Activated CD4-positive, alpha-beta T cell treated with anti-CD3 and anti-CD28 coated beads for 1 hour (primary cell): Measurements from ENCODE around the gene LEPROT.

Experiments used
- DNase-seq: peaks from one replicate; pipeline ENCODE4 v3.0.0-alpha.2; 2020

The LEPROT gene

DNA sequence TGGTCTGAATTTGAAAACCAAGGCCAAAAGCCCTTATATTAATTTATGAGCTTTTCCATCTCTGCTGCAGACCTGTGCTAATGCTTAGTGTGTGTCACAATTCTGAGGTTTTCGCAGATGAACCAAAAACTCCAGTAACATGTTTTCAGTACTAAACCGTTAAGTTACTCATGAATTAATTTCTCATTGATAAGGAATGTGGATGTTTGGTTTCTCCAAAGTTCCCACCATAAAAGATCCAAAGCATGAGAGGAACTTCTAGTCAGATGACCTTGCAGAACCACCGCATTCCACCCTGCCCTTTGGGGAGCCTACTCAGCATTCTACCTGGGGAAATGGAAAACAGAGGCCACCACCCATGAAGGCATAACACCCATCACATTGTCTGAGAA lies 7.5 kb upstream of the LEPROT start:
- no peak for DNase-seq

DNA sequence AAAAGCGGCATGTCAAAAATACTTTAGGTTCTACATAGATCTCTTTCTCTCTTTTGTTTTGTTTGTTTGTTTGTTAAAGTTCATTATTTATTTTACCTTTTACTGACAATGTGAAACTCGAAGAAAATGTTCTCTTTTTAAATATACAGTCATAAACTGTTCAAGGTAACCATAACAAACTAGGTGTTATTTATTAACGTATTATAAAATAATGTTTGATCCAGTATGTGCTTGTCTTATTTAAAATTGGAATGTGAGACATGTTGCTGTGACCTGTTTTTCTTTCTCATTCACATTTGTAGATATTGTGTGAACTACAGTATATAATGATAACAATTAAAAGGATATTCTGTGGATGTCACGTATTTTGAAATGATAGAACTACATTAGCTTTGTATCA lies 5.9 kb upstream of the LEPROT start:
- DNase-seq: no peak

DNA sequence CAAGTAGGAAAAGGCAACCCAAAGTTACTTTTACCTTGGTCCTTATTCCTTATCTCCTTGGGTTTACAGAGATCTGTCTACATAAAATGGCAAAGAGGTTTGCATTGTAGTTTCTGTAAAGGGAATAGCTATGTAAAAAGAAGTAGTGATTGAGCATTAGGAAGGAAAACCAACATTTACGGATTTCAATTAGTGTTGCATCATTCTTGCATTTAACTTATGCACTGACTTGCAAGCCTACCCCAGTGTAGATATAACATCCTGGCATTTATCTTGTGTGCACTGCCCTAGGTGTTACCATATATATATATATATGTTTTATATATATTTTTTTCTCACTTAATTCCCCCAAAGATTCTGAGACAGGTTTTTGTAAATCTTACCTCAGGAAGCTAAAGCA lies 3.7 kb upstream of the LEPROT start:
- no peak for DNase-seq

DNA sequence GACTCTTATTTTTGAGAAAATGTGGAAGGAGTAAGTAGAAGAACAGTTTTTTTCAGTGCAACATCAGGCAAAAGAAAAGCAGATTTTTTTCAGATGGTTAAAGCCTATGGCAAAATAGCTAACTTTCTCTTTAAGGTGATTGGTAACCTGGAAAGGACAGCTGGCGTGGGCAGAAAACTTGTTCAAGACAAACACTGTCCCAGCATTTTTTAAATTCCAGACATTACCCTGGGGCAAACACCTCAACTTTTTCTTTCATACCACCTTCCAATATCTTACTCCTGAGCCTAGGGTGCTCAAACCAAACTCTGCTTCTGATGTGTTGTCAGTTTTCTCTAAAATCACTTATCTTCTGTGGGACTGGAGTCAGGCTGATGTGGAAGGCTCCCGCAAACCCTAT lies 2.7 kb upstream of the LEPROT start:
- DNase-seq: no peak

DNA sequence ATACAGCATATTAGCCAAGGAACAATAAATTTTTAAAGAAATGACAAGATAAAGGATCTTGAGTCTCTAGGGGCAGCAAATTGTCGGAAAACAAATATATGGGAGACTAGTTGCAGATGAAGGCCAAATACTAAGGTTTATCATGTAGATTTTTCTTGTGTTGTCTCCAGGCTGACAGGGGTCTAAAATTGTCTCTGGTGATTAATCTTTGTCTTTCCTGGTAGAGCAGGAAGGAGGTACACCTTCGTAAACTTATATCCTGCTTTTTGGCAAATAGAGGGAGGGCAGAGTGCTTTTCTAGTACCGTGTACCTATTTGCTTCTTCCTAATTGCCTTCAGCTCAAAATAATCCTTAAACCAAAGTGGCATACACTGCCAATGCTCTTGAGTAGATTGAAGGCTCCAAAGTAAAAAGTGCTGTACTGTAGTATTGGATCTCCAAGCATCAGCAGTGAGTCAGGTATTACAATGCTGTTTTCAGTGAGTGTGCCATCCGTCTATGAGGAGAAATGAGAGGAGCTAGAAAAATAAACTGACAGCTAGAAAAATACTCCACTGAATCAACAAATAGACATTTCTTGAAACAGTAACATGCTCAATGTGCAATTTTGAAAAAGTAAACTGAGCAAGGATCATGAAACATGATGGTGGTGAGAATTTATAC lies 1.8 kb upstream of the LEPROT start:
- DNase-seq: no peak

DNA sequence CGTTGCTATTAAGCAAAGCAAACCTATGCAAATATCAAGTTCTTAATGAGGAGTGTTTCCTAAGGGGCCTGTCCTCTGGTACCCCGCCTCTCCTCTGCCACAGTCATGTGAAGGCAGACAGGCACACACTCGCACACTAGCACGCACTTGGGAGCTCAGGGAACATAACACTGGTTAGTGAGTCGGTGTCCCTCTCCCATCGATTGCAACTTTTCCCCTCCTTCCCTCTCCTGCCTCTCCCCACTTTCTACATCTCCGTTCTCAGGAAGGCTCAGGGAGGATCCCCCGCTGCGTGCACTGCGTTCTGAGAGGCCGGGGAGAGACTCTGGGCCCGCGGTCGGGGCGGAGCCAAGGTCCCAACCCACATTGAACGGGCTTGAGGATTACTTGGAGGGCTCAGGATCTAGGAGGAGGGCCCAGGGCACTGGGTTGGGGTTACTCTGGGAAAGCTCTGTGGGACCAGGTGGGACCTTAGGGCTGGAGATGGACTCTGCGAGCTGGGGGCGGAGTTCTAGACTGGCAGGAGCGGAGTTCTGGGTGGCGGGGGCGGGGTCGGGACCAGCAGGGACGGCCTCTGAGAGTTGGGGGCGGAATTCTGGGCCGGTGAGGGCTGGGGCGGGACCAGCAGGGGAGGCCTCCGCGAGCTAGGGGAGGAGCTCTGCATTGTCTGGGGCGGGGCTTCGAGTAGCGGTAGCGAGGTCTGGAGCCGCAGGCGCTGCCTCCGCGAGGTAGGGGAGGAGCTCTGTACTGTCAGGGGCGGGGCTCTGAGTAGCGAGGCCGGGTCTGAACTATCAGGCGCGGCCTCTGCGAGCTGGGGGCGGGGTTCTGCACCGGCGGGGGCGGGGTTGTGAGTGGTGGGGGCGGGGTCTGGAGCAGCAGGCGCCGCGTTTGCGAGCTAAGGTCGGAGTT lies 533 bp upstream of the LEPROT start:
- peak; percentile 97 for DNase-seq

DNA sequence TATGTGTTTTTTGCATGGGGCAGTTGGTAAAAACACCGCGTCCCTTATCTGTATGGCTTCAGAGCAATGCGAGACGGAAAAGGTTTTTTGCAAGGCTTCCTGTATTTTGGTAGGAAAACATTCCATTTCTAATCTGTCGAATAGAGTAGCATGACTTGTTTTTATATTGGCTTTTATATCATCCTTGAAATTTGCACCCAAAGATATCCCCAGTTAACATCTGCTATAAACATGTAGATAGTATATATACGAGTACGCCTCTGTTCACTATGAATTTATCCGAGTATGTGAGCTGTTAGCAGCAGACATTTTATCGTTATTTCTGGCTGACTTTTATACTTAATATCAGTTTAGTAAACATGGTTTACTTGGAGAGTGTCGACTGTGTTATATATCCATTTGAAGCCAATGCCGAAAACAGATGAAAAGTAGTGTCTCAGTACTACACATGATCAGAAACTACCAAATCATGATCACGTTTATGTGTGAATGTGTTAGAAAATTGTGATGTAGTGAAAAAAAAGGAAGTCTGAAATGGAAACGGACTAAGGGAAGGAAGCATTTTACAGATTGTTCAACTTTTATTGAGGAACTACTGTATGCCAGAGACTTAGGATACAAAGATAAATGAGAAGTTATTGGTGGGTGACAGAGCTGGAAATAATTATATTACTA lies 1.0 kb downstream of the LEPROT start:
- DNase-seq: no peak

DNA sequence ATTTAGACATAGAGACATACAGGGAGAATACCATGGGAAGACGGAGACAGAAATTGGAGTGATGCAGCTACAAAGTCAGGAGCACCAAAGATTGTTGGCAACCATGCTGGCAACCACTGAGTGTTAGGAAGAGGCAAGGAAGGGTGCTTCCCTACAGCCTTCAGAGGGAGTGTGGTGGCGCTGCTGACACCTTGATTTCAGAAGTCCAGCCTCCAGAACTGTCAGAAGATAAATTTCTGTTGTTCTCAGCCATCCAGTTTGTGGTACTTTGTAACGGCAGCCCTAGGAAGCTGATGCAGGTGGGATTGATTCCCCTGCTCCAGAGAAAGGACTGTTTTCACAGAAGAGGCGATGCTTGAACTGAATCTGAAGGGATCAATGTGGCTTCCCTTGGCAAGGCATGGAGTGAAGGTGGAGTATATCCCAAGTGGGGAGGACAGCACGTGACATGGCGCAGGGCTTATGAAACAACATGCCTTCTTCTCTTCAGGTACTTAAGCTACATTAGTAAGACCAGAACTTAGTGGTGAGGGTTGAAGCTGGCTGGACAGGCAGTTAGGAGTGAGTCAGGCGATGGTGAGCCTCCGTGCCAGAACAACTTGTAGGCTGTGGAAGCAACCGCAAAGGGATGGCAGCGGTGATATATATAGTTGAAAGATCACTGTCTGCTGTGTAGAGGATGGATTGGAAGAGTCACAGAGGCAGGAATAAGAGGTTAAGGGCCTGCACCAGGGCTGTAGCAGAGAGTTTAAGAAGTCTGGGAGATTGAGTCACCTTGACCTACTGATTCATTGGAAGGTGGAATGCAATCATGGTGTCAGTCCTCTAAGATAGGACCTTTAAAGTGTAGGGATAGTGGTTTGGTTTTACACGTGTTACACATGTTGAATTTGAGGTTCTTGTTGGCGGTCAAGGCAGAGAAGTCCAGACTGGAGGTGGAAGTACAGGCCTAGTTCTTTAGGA lies 2.1 kb downstream of the LEPROT start:
- no peak for DNase-seq

DNA sequence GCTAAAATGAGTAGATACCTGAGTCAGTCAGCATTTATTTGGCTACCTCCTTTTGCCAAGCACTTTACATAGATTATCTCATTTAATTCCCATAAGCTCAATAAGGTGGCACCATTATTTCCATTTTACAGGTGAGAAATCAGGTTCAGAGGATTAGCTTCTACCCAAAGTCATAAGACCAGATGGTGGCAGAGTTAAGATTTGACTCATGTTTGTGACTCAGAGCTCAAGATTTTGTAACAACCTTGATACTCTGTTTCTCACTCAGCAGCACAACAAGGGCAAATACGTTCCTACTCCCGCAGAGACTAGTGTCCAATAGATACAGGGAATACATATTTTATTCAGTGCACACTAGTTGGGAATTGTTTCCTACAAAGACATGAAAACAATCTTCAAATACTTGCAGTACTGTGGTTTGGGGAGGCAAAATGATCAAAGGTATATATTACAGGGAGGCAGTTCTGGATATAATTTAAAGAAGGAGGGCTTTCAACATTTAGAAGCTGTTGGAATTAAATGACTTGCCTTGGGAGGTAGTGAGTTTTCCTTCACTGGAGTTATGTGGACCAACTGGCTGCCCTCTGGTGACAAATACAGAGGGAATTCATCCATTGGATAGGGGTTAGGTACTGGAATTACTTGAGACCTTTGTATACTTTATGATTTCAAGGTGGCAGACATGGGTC lies 3.6 kb downstream of the LEPROT start:
- DNase-seq: no peak

DNA sequence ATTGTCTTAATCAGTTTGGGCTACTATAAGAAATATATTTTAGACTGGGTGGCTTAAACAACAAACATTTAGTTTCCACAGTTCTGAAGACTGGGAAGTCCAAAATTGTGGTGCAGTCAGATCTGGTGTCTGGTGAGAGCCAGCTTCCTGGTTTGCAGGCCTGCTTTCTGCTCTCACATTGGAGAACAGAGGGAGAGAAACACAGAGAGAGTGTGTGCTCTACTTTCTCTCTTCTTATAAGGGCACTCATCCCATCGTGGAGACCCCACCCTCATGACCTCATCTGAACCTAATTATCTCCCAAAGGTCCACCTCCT lies 4.1 kb downstream of the LEPROT start:
- no peak for DNase-seq

DNA sequence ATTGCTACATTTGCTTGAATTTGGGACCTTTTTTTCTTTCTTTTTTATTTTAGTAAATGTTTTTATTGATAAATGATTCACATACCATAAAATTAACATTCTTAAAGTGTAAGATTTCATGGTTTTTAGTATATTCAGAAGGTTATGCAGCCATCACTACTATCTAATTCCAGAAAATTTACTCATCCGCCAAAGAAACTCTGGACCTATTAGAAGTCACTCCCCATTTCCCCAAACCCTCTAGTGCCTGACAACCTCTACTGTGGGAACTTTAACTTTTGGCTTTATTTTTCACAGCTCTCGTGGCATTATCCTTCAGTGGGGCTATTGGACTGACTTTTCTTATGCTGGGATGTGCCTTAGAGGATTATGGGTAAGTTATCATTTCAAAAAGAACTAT lies 4.5 kb downstream of the LEPROT start:
- DNase-seq: no peak

DNA sequence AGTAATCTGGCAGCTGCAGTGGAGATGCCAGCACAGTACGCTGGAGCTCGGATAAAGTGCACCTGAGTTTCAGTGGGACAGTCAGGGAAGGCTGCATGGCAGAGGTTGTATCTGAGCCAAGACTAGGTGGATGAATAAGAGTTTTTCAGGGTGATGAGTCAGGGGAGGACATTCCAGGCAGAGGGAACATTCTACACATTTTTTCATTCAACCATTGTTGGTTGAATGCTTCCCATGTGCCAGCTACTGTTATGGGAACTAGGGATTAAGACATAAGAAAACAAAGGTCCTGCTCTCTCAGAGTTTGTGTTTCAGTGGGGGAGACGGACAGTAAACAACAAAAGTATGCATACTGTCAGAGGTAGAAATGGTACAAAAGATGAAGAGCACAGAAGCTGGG lies 5.2 kb downstream of the LEPROT start:
- no peak for DNase-seq

DNA sequence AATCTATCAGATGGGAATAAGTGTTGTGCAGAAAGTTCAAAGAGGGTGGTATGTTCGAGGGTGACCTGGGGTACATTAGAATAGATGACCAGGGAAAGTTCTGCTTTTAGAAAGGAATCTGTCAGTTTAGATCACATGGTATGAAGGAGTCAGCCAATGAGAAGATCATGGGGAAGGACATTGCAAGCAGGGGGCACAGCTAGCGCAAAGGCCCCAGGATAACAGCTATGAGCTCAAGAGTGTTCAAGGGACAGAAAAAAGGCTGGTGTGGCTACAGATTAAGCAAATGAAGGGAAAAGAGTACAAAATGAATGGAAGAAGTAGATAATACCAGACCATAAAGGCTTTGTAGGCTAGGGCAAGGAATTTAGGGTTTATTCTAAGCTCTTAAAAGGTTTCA lies 8.6 kb downstream of the LEPROT start:
- no peak for DNase-seq

DNA sequence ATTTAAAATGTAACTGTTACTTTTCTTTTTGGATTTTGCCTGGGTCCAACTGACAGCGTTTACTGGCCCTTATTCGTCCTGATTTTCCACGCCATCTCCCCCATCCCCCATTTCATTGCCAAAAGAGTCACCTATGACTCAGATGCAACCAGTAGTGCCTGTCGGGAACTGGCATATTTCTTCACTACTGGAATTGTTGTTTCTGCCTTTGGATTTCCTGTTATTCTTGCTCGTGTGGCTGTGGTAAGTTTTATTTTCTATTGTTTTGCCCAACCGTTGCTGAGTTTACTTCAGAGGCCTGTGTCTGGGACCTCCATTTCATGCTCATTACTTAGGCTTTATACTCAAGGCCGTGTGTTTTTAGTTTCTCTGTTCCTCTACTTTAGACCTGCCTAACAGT lies 9.3 kb downstream of the LEPROT start:
- no peak for DNase-seq

DNA sequence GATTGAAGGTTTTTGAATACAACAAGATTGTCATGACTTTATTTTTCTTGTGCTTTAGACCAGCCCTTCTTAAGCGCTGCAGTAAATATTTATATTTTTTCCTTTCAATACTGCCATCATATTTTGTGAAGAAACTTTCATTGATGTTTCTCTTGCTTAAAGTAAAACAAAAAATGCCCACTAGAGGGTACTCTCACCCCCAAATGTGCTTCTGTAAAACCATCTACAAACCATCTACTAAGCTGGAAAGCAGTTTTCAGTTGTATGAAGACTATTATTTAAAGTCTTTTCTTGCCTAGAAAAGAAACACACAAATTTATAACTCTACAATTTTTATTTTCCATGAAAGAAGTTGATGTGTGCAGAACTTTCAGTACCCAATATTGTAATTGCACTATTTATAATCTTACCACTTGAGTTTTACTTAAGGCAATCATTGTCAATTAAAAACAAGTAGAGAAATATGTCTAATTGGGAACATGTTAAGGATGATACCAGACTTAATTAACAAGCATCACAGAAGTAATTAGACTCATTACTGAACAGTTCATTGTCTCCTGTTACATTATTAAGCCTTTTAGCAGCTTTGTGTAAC lies 10.7 kb downstream of the LEPROT start:
- no peak for DNase-seq

DNA sequence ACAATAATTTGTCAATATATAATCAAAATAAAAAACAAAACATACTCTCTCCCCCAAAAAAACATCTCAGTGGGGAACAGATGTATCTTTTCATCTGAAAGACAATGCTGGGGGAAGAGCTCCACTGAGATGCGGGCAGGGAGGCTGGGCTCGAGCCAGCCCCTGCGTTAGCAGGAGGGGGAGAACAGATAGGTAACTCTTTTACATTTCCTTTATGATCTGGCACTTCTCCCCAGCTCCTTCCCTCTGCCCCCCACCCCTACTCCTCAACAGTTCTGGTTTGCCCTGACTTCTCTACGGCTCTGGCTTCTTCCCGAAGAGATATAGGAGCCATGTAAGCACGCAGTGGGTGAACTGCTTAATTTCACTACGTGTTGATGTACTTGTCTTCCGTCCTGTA lies 12.4 kb downstream of the LEPROT start:
- DNase-seq: no peak

DNA sequence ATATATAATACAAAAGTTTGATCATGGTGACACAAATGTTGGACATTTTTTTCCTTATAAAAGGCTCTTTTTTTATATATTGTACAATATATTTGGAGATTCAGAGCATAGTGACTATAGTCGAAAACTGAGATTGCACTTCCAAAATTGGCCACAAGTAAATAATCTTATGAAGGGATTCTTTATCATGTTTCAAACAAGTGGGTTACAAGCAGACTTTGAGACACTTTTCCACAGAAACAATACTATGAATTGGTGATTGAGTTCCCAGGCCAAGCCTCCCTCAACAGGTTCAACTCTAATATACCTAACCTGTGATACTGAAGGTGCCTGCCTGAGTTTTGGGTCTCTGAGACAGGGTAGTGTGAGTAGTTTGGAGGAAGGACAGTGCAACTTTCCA lies 13.8 kb downstream of the LEPROT start:
- no peak for DNase-seq

DNA sequence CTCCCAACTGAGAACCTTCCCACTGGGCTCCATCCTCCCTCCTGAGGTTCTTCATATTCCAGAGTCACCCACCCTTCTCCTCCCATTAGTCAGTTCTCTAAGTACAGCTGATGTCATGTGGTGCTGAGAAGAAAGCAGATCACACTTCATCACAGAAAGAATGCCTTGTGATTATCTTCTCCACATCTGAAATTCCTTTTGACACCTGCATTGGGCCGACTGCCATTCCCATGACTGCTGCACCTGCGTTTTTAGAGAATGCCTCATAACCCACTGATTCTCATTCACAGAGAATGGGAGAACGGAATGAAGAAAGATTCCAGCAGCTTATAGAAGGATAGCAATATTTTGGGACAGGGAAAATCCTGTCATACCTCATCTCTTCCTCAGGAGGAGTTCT lies 14.3 kb downstream of the LEPROT start:
- DNase-seq: no peak

DNA sequence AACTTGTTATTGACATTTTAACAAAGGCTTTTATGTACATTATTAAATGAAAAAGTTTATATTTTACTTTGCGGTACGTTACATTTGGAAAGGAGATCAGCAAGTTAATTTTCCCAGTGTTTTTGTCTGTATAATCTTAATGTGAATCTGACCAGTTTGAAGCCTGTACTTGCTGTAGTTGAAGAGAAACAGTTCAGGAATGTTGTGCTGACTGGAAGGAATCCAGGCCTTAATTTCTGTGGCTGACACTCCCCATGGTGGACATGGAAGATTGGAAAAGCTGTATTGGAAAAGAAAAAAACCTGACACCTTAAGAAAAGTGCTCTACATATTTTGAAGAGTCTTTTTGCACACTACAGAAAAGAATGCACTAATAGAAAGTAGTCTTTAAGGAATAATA lies 15.5 kb downstream of the LEPROT start:
- no peak for DNase-seq

DNA sequence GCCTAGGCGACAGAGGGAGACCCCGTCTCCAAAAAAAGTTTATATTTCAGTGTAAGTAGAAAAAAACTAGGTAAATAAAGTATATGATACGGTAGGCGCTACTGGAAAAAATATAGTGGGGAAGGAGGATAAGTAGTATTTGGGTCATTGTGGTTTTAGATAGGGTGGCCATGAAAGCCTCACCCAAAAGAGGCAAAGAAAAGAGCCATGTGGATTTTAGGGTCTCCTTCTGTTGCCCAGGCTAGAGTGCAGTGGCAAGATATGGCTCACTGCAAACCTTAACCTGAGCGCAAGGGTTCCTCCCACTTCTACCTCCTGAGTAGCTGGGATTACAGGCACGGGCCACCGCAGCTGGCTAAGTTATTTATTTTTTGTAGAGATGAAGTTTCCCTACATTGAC lies 17.1 kb downstream of the LEPROT start:
- no peak for DNase-seq

DNA sequence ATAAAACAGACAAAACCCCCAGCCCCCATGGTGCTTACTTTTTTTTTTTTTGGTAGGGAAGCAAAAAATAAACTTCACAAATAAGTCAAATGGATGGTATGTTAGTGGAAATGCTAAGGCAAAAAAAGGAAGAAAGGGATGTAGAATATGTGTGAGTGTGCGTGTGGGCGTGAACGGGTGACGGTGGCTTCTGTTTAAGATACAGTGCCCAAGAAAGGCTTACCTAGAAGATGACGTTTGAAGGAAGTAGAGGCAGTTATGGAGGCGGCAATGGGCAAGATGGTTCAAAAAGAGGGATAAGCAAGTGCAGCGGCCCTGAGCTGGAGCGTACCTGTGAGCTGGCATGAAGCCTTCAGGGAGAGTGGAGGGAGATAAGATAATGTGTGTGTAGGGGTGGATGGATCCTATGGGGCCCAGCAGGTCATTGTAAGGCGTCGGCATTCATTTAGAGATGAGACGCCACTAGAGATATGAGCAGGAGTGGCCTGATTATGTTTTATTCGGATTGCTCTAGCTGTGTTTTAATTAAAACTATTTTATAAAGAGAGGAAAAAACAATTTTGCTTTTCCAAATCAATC lies 19.9 kb downstream of the LEPROT start:
- DNase-seq: no peak

DNA sequence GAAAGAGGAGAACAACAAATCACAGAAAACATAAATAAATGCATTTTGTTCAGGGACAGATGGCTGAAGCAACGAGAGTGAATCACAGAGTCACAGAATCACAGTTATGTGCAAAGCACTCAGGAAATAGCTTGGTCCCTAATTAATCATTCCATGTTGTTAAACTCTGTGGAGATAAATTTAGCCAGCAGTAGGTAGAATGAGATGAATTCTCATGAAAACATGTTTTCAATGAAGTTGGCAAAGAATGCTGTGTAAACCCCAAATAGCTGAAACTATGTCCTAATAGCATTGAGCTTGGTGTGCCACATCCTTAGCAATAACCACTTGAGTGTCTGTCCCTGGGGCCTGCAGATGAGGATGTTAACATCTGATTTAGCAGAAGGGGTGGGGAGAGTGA lies 20.4 kb downstream of the LEPROT start:
- DNase-seq: no peak
